22Rv1 (cell line): Measurements from ENCODE around the gene CPNE2.

Source experiments
- CTCF ChIP-seq: fragments of 450-650 bp; IDR thresholded peaks from 2 replicates; pipeline ENCODE4 v1.5.1; 2017; ENCODE audit warnings: mild to moderate bottlenecking
- ZFX ChIP-seq: fragments of 450-650 bp; IDR thresholded peaks from 2 replicates; pipeline ENCODE4 v1.6.1; 2017; ENCODE audit warnings: antibody characterized with exemption, borderline replicate concordance

GRCh38 chr16:57175896-57176295 is 83.5 kb downstream of the CPNE2 start:
- TF ChIP-seq CTCF, result no peak
- no peak for TF ChIP-seq ZFX
